Uterus (tissue), 4 donors: ENCODE results near the gene ADPRM. TPM values are rescaled to one million over a fixed set of nuclear protein-coding genes. Genes with fewer than 3 reads are reported as not detected.

Experiments
- DNase-seq, 2 donors: peaks; one replicate each; pipeline ENCODE4 v3.0.0-alpha.2; 2019 to 2020
- H3K27ac ChIP-seq, 2 donors: fragments of 200-600 bp; sonication (generic); 1 replicate in 1 of 2; 2 replicates in 1 of 2; pipeline ENCODE4 v1.5.1; 2016 to 2018
- H3K27me3 ChIP-seq, 2 donors: fragments of 200-600 bp; sonication (generic); one replicate each; pipeline ENCODE4 v1.5.1; 2018 to 2019; ENCODE audit warnings: control low read depth in 1 of 2
- H3K36me3 ChIP-seq, 2 donors: fragments of 200-600 bp; sonication (generic); one replicate each; pipeline ENCODE4 v1.5.1; 2019; ENCODE audit warnings: control low read depth in 1 of 2
- H3K4me1 ChIP-seq, 2 donors: fragments of 200-600 bp; sonication (generic); one replicate each; pipeline ENCODE4 v1.5.1; 2018 to 2019; ENCODE audit warnings: control low read depth in 1 of 2
- H3K4me3 ChIP-seq, 2 donors: fragments of 200-600 bp; sonication (generic); 1 replicate in 1 of 2; 2 replicates in 1 of 2; pipeline ENCODE4 v1.5.1; 2018 to 2019; ENCODE audit warnings: mild to moderate bottlenecking in 1 of 2
- H3K9me3 ChIP-seq, 2 donors: fragments of 200-600 bp; sonication (generic); one replicate each; pipeline ENCODE4 v1.5.1; 2019; ENCODE audit warnings: control low read depth in 1 of 2
- POLR2A ChIP-seq, 2 donors: fragments of 450-650 bp; IDR thresholded peaks; one replicate each; pipeline ENCODE4 v1.6.1; 2016; ENCODE audit warnings: antibody characterized with exemption in 2 of 2, mild to moderate bottlenecking in 1 of 2, moderate library complexity in 1 of 2
- intact Hi-C: fragments of 100-400 bp; cut with DNase I; formaldehyde crosslinking; loops from one replicate; pipeline ENCODE4 v1.15.1; 2023; ENCODE audit warnings: low total_unique reads
- total RNA-seq, 4 donors: library from RNA; depleted of rRNA in 3 of 4; stranded (reverse); fragments of >200 nt in 3 of 4; gene quantifications; one replicate each; pipeline versions ENCODE4 v1.1.0 to v1.2.4, GENCODE V29; 2014 to 2023
- TF ChIP-seq, protein P1 (sequence below), 4 experiments: fragments of 200-600 bp in 2 of 4; fragments of 450-650 bp in 2 of 4; sonication (generic) in 2 of 4; IDR thresholded peaks; one replicate each; pipeline ENCODE4 v1.5.1; 2016 to 2019; ENCODE audit warnings: antibody characterized with exemption in 4 of 4, mild to moderate bottlenecking in 2 of 4, moderate library complexity in 1 of 4
- donor health status: DM: yes; HTN: yes; CAD: no.

Gene ADPRM
- total RNA-seq, 4 donors from 2014 or later: 14.0 to 32.6 (median 17.8) TPM

DNA sequence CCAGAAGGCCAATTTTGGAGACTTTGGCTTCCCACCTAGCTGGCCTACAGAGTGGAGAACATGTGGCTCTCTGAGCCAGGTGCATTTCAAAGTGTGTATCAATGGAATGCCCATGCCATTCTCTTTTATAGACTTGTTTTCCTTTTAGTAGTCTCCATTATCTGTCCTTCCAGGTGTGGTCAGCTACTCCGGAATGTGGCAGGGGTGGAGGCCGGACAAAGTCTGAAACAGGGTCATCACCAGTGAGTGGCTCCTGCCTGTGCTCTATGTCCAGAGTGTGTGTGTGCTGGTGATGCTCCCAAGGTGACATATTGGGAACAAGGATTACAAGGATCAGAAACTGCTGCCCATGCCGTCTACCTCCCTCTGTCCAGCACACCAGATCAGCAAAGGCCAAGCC lies 36.3 kb downstream of the ADPRM start:
- Histone ChIP-seq H3K9me3 (no peaks in the 10 kb centered on the region), H3K27me3 (no peaks in the 10 kb centered on the region), H3K27ac (no peak overlapping the region), H3K4me3 (no peak overlapping the region), H3K4me1 (no peaks in the 10 kb centered on the region), H3K36me3 (no peaks in the 10 kb centered on the region)
- TF ChIP-seq POLR2A (IDR thresholded peaks at IDR 0.05): no peak
- TF ChIP-seq, protein P1, sequence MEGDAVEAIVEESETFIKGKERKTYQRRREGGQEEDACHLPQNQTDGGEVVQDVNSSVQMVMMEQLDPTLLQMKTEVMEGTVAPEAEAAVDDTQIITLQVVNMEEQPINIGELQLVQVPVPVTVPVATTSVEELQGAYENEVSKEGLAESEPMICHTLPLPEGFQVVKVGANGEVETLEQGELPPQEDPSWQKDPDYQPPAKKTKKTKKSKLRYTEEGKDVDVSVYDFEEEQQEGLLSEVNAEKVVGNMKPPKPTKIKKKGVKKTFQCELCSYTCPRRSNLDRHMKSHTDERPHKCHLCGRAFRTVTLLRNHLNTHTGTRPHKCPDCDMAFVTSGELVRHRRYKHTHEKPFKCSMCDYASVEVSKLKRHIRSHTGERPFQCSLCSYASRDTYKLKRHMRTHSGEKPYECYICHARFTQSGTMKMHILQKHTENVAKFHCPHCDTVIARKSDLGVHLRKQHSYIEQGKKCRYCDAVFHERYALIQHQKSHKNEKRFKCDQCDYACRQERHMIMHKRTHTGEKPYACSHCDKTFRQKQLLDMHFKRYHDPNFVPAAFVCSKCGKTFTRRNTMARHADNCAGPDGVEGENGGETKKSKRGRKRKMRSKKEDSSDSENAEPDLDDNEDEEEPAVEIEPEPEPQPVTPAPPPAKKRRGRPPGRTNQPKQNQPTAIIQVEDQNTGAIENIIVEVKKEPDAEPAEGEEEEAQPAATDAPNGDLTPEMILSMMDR (IDR thresholded peaks at IDR 0.05): no peak
- intact Hi-C loops: no loop called here
- DNase-seq: peak in 1 of 2 donors; percentile 11

DNA sequence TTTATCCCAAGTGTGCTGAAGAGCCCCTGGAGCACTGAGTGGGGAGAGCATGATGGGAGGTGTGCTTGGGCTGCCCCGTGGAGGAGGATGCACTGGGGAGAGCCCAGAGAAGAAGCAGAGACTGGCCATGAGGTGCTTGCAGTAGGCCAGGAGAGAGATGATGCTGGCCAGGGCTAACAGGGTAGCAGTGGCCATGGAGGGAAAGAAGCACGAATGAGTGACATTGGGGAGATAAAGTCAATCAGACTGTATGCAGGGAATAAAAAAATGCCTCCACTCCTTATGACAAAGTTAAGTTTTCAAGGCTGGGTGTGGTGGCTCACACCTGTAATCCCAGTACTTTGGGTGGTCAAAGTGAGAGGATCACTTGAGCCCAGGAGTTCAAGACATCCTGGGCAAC lies 37.9 kb downstream of the ADPRM start:
- DNase-seq: peak in 1 of 2 donors; percentile 3
- intact Hi-C loops: no loop called here
- TF ChIP-seq, protein P1 (IDR thresholded peaks at IDR 0.05): no peak
- TF ChIP-seq POLR2A (IDR thresholded peaks at IDR 0.05): no peak

DNA sequence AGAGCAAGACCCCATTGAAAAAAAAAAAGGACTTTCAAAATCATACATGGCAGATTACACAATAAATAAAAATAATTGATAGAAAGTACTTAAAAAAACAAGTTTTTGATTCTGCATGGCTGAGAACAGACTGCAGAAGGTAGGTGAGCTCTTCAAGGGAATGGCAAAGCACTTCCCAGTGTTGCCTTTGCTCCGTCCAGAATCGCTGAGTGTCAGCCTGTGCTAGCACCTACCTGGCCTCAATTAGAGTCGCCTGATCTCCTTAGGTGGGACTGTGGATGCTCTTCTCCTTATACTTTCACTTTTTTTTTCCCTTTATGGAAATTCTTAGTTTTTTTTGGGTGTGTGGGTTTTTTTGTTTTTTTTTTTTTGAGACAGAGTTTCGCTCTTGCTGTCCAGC lies 38.4 kb downstream of the ADPRM start:
- no peaks in the 10 kb centered on the region for H3K9me3 ChIP-seq
- no peaks in the 10 kb centered on the region for H3K36me3 ChIP-seq
- DNase-seq: peak in 1 of 2 donors; percentile 3
- TF ChIP-seq, protein P1 (IDR thresholded peaks at IDR 0.05): no peak
- intact Hi-C loops: no loop called here
- no peak overlapping the region for H3K4me3 ChIP-seq
- H3K27ac ChIP-seq: no peak overlapping the region
- H3K27me3 ChIP-seq: no peaks in the 10 kb centered on the region
- H3K4me1 ChIP-seq: no peaks in the 10 kb centered on the region

More for the DNA sequence above, 37.9 kb downstream of the ADPRM start:
- Histone ChIP-seq H3K36me3 (no peaks in the 10 kb centered on the region), H3K27ac (no peak overlapping the region), H3K27me3 (no peaks in the 10 kb centered on the region), H3K4me3 (no peak overlapping the region), H3K9me3 (no peaks in the 10 kb centered on the region), H3K4me1 (no peaks in the 10 kb centered on the region)

DNA sequence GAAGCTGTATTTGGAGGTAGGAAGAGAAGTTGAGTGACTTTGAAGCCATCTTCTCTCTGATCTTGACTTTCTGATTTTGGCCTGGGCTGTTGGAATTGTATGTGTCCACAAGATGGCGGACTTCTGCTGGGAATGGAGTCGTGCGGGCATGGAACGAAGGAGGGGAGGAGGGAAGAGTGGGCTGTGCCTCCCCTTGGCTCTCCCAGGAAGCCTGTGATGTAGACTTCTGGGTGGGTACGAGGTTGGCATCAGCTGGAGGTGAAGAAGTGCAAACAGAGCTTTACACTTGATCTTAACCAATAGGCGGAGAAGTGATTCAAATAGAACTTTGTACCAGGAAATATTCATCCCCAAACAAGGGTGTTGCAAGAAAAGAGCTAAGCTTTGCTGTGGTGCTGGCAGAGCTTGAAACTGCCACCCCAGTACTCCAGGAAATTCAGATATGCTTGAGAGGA lies 39.8 kb downstream of the ADPRM start:
- Histone ChIP-seq H3K36me3 (no peaks in the 10 kb centered on the region), H3K4me3 (no peak overlapping the region), H3K9me3 (no peaks in the 10 kb centered on the region), H3K4me1 (no peaks in the 10 kb centered on the region), H3K27ac (no peak overlapping the region), H3K27me3 (no peaks in the 10 kb centered on the region)
- intact Hi-C loops: no loop called here
- TF ChIP-seq, protein P1 (IDR thresholded peaks at IDR 0.05): peak; percentile 63 to 82 (median 74)
- TF ChIP-seq POLR2A (IDR thresholded peaks at IDR 0.05): no peak
- DNase-seq: peak; percentile 52 to 57

DNA sequence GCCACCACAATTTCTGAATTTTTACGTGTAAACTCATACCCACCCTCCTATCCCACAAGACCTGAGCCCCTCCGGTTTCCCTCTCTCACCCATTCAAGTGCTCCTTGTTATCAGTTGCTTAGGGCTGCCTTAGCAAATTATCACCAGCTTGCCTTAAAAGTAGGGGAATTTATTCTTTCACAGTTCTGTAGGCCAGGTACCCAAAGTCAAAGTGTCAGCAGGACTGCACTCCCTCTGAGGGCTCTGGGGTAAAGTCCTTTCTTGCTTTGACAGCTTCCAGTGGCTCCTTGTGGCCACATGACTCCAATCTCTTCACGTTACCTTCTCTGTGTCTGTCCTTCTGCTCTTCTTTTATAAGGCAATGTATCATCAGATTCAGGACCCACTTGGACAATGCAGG lies 40.3 kb downstream of the ADPRM start:
- TF ChIP-seq, protein P1 (IDR thresholded peaks at IDR 0.05): no peak
- TF ChIP-seq POLR2A (IDR thresholded peaks at IDR 0.05): no peak
- no peaks in the 10 kb centered on the region for H3K4me1 ChIP-seq
- intact Hi-C loops: no loop called here
- H3K9me3 ChIP-seq: no peaks in the 10 kb centered on the region
- H3K27ac ChIP-seq: no peak overlapping the region
- H3K27me3 ChIP-seq: no peaks in the 10 kb centered on the region
- DNase-seq: peak in 1 of 2 donors; percentile 2
- no peaks in the 10 kb centered on the region for H3K36me3 ChIP-seq
- H3K4me3 ChIP-seq: no peak overlapping the region
